T-helper 1 cell (primary cell): ENCODE data around the gene MRGPRX1.
"Not testable (repeated sequence)": the region's sequence is repeated elsewhere in the genome, so short reads cannot be mapped to it uniquely, and the experiment has no call there.

Experiments
- DNase-seq, 5 donors: peaks; one replicate each; pipeline ENCODE4 v3.0.0-alpha.2; 2012 to 2020
- total RNA-seq, 4 donors: gene quantifications; one replicate each; lab custom pipeline; 2026; lab: John Stamatoyannopoulos, UW

The MRGPRX1 gene
- 0 reads per million in 4 donors for total RNA-seq

- no peak for DNase-seq
These were observed at the start of gene MRGPRX1 for GRCh38 chr11:18939314-18939713. Gene MRGPRX1 (minus strand): TSS chr11:18939414. CDS start chr11:18934784, 4,630 bp downstream.

- no peak for DNase-seq
These were observed 48.4 kb upstream of the MRGPRX1 start for GRCh38 chr11:18987454-18988231.

GRCh38 chr11:18986744-18987143 lies 47.5 kb upstream of the MRGPRX1 start:
- no peak for DNase-seq

GRCh38 chr11:18981897-18982296 lies 42.7 kb upstream of the MRGPRX1 start:
- no peak for DNase-seq

- no peak for DNase-seq
These were observed 35.0 kb upstream of the MRGPRX1 start for GRCh38 chr11:18974192-18974591.

GRCh38 chr11:18972336-18972735 lies 33.1 kb upstream of the MRGPRX1 start:
- DNase-seq, result no peak

GRCh38 chr11:18969720-18970119 lies 30.5 kb upstream of the MRGPRX1 start:
- DNase-seq, result no peak

- no peak for DNase-seq
These were observed 19.2 kb upstream of the MRGPRX1 start for GRCh38 chr11:18958221-18958910.

GRCh38 chr11:18956630-18957029 lies 17.4 kb upstream of the MRGPRX1 start:
- no peak for DNase-seq

- no peak for DNase-seq
These were observed 3.1 kb downstream of the MRGPRX1 start for GRCh38 chr11:18936002-18936673.

GRCh38 chr11:18934195-18934814 lies 4.9 kb downstream of the MRGPRX1 start:
- DNase-seq, result peak in 1 of 5 donors; percentile 4

GRCh38 chr11:18927550-18928322 lies 11.5 kb downstream of the MRGPRX1 start:
- no peak for DNase-seq

- not testable (repeated sequence) for DNase-seq
These were observed 13.8 kb downstream of the MRGPRX1 start for GRCh38 chr11:18925426-18925825.

- DNase-seq, result no peak
These were observed 26.3 kb downstream of the MRGPRX1 start for GRCh38 chr11:18912883-18913282.

GRCh38 chr11:18907391-18907790 lies 31.8 kb downstream of the MRGPRX1 start:
- DNase-seq, result no peak

GRCh38 chr11:18900637-18901036 lies 38.6 kb downstream of the MRGPRX1 start:
- not testable (repeated sequence) for DNase-seq

- DNase-seq, result not testable (repeated sequence)
These were observed 39.0 kb downstream of the MRGPRX1 start for GRCh38 chr11:18900151-18900611.

GRCh38 chr11:18891712-18892111 lies 47.5 kb downstream of the MRGPRX1 start:
- DNase-seq, result not testable (repeated sequence)

- no peak for DNase-seq
These were observed 48.6 kb downstream of the MRGPRX1 start for GRCh38 chr11:18890615-18891014.
